Caco-2 (cell line): ENCODE results near the gene SFMBT1. TPM values are rescaled to one million over a fixed set of nuclear protein-coding genes. Genes with fewer than 3 reads are reported as not detected.

Source experiments
- BruUV-seq: library from RNA; stranded (reverse); fragments of 400-500 nt; replicated peaks from 2 replicates; lab custom pipeline; 2021; lab: Mats Ljungman, UMichigan
- CTCF ChIA-PET: fragments of 300-600 bp; sonication (Branson Sonifier 250); formaldehyde crosslinking; loops from one replicate; lab custom pipeline; 2022; ENCODE audit warnings: antibody characterized with exemption; lab: Charles Lee
- POLR2A ChIA-PET: fragments of 300-600 bp; sonication (Branson Sonifier 250); formaldehyde crosslinking; loops from one replicate; lab custom pipeline; 2022; ENCODE audit warnings: antibody characterized with exemption; lab: Charles Lee
- DNase-seq, 2 experiments: peaks; one replicate each; pipeline versions ENCODE4 v3.0.0 to v3.0.0-alpha.2; 2020 to 2022
- H3K27me3 ChIP-seq: replicated peaks from 2 replicates; pipeline ENCODE4 v1.6.0; 2011; ENCODE audit warnings: low read length; ENCODE audit not compliant: control insufficient read depth, insufficient read depth
- H3K36me3 ChIP-seq: 2 replicates; pipeline ENCODE4 v1.5.1; 2011; ENCODE audit warnings: low read length; ENCODE audit not compliant: control insufficient read depth, insufficient read depth
- H3K4me1 ChIP-seq: fragments of 250-450 bp; sonication (Bioruptor Pico); 2 replicates; pipeline ENCODE4 v1.5.1; 2020; ENCODE audit warnings: mild to moderate bottlenecking
- H3K4me3 ChIP-seq: 2 replicates; pipeline ENCODE4 v1.5.1; 2011; ENCODE audit warnings: low read depth, mild to moderate bottlenecking, control low read depth, low read length
- H3K9me3 ChIP-seq: fragments of 250-450 bp; sonication (Bioruptor Pico); 2 replicates; pipeline ENCODE4 v1.5.1; 2020; ENCODE audit warnings: mild to moderate bottlenecking, moderate library complexity
- H3K27ac Mint-ChIP-seq: one replicate; pipeline ENCODE4 v1.8.0; 2022; ENCODE audit warnings: mixed read lengths; ENCODE audit not compliant: unreplicated experiment
- H3K27me3 Mint-ChIP-seq: one replicate; pipeline ENCODE4 v1.8.0; 2022; ENCODE audit warnings: mixed read lengths; ENCODE audit not compliant: insufficient read depth, unreplicated experiment
- H3K36me3 Mint-ChIP-seq: one replicate; pipeline ENCODE4 v1.8.0; 2022; ENCODE audit warnings: mild to moderate bottlenecking, mixed read lengths; ENCODE audit not compliant: insufficient read depth, unreplicated experiment
- H3K4me1 Mint-ChIP-seq: one replicate; pipeline ENCODE4 v1.8.0; 2022; ENCODE audit warnings: low read depth, mixed read lengths; ENCODE audit not compliant: unreplicated experiment
- H3K4me3 Mint-ChIP-seq: one replicate; pipeline ENCODE4 v1.8.0; 2022; ENCODE audit warnings: mild to moderate bottlenecking, moderate library complexity, mixed read lengths; ENCODE audit not compliant: unreplicated experiment
- H3K9me3 Mint-ChIP-seq: one replicate; pipeline ENCODE4 v1.8.0; 2022; ENCODE audit warnings: mixed read lengths; ENCODE audit not compliant: unreplicated experiment
- CTCF ChIP-seq, 2 experiments: fragments of 200-600 bp in 1 of 2; IDR thresholded peaks; 1 replicate in 1 of 2; 2 replicates in 1 of 2; pipeline versions ENCODE4 v1.5.1 to v1.8.0; 2011 to 2022; ENCODE audit warnings: antibody characterized with exemption in 1 of 2, control low read depth in 1 of 2, inconsistent platforms in 1 of 2, low read depth in 1 of 2, low read length in 1 of 2, mild to moderate bottlenecking in 1 of 2, moderate library complexity in 1 of 2; ENCODE audit not compliant: insufficient read depth in 1 of 2, severe bottlenecking in 1 of 2, unreplicated experiment in 1 of 2
- intact Hi-C: fragments of 100-400 bp; cut with micrococcal nuclease; formaldehyde crosslinking; loops from one replicate; pipeline ENCODE4 v1.10.0; 2022; ENCODE audit not compliant: unreplicated experiment
- total RNA-seq: library from RNA; stranded (reverse); gene quantifications from 2 replicates; pipeline ENCODE4 v1.2.3, GENCODE V29; 2022

SFMBT1 gene
- total RNA-seq, 1 experiment from 2014 or later = 45.3 TPM

DNA sequence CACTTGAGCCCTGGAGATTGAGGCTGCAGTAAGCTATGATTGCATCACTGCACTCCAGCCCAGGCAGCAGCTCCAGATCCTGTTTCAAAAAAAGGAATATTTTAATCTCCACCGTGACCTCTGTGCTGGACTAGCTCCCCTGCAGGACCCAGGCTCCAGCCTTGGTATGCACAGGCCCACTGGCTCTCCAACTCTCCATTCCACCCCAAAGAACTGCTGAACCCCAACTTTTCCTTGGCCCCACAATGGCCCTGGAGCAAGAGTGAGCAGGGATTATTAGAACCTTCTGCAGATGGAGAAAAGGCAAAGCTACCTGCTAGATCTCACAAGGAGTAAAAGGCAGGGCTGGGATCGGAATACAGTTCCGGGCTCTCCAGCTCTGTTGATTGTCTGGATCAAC, 32.8 kb upstream of the SFMBT1 start:
- CTCF ChIA-PET = interaction anchor here (0.6 kb wide), 1 partner anchor 336 kb away, joined by 3 read pairs; no protein-coding TSS in a partner anchor
- no peaks in the 10 kb centered on the region for H3K36me3 ChIP-seq
- TF ChIP-seq CTCF (IDR thresholded peaks at IDR 0.05; ENCODE audit: insufficient read depth in 1 of 2, low read depth in 1 of 2, low read length in 1 of 2, severe bottlenecking in 1 of 2, unreplicated experiment in 1 of 2) = no peak
- POLR2A ChIA-PET = no interaction called here
- Mint-ChIP-seq H3K27me3 (no peaks in the 10 kb centered on the region), H3K4me1 (no peaks in the 10 kb centered on the region), H3K4me3 (no peak overlapping the region), H3K9me3 (no peaks in the 10 kb centered on the region), H3K27ac (no peak overlapping the region), H3K36me3 (no peaks in the 10 kb centered on the region)
- no peaks in the 10 kb centered on the region for H3K9me3 ChIP-seq
- no peak for DNase-seq
- intact Hi-C loops = no loop called here
- peaks cover 2% of the 10 kb centered on the region for H3K4me1 ChIP-seq
- BruUV-seq = no TSS peak
- H3K27me3 ChIP-seq = no peaks in the 10 kb centered on the region
- no peak overlapping the region for H3K4me3 ChIP-seq

DNA sequence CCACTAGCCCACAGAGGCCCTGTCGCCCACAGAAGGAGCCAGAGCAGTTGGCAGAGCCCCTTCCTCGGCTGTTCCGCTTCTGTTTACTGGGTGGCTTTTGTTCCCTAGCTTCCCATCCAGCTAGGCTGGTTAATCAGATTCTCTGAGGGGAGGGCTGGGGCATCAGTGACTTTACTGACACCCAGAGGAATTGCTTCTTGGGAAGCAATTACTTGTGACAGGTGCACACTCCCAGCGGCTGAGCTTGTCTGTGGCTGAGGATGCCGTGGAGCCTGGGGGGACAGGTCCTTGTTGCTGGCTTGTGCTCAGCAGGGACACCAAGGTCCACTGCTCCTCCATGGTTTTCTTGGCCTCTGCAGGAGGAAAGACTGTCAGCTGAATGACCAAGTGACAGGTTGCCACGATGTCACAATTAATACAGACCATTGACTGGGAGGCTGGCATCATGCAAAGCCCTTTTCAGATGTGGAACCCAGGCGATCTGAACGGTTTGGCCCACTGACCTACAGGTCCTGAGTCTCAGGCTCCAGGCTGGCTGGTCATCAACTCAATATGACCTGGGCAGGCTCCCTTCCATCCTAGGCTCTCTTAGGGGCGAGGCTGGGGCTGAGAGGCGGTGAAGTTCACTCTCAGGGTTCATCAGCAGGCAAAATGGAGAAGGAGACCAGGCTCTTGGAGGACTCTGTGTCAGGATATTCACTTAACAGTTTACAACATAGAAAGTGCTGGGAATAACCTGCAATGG, 31.8 kb upstream of the SFMBT1 start:
- TF ChIP-seq CTCF (IDR thresholded peaks at IDR 0.05; ENCODE audit: insufficient read depth in 1 of 2, low read depth in 1 of 2, low read length in 1 of 2, severe bottlenecking in 1 of 2, unreplicated experiment in 1 of 2) = no peak
- no peaks in the 10 kb centered on the region for H3K9me3 Mint-ChIP-seq
- no TSS peak for BruUV-seq
- H3K4me1 Mint-ChIP-seq = peaks cover 3% of the 10 kb centered on the region
- peaks cover 6% of the 10 kb centered on the region for H3K4me1 ChIP-seq
- no peaks in the 10 kb centered on the region for H3K36me3 Mint-ChIP-seq
- no peaks in the 10 kb centered on the region for H3K27me3 Mint-ChIP-seq
- intact Hi-C loops = no loop called here
- no peaks in the 10 kb centered on the region for H3K27me3 ChIP-seq
- H3K4me3 ChIP-seq = no peak overlapping the region
- H3K36me3 ChIP-seq = no peaks in the 10 kb centered on the region
- H3K27ac Mint-ChIP-seq = no peak overlapping the region
- no peak overlapping the region for H3K4me3 Mint-ChIP-seq
- ChIA-PET POLR2A (no interaction called here), CTCF (no interaction called here)
- no peak for DNase-seq
- H3K9me3 ChIP-seq = no peaks in the 10 kb centered on the region

GRCh38 chr3:53075743-53076140, 29.9 kb upstream of the SFMBT1 start:
- POLR2A ChIA-PET = no interaction called here
- Mint-ChIP-seq H3K9me3 (no peaks in the 10 kb centered on the region), H3K27me3 (no peaks in the 10 kb centered on the region), H3K4me3 (no peak overlapping the region), H3K27ac (no peak overlapping the region), H3K36me3 (no peaks in the 10 kb centered on the region), H3K4me1 (peaks cover 8% of the 10 kb centered on the region)
- no peak for DNase-seq
- no peaks in the 10 kb centered on the region; the same call in 1 of the 2 replicates for H3K36me3 ChIP-seq
- no peaks in the 10 kb centered on the region for H3K27me3 ChIP-seq
- intact Hi-C loops = no loop called here
- no peak overlapping the region for H3K4me3 ChIP-seq
- no TSS peak for BruUV-seq
- CTCF ChIA-PET = interaction anchor here (0.5 kb wide), 1 partner anchor 80 kb away, joined by 3 read pairs; no protein-coding TSS in a partner anchor
- H3K9me3 ChIP-seq = no peaks in the 10 kb centered on the region
- H3K4me1 ChIP-seq = peaks cover 11% of the 10 kb centered on the region
- no peak for TF ChIP-seq CTCF (IDR thresholded peaks at IDR 0.05; ENCODE audit: insufficient read depth in 1 of 2, low read depth in 1 of 2, low read length in 1 of 2, severe bottlenecking in 1 of 2, unreplicated experiment in 1 of 2)
